Effector memory CD4-positive, alpha-beta T cell (primary cell): Measurements from ENCODE around the gene SACS.

Experiments used
- DNase-seq, 3 donors: peaks; one replicate each; pipeline ENCODE4 v3.0.0-alpha.2; 2020
- H3K27ac ChIP-seq: 2 replicates; pipeline ENCODE4 v1.7.0; 2013; ENCODE audit warnings: mild to moderate bottlenecking, low read length, moderate library complexity; ENCODE audit not compliant: insufficient read depth, poor library complexity, severe bottlenecking
- H3K27me3 ChIP-seq: replicated peaks from 2 replicates; pipeline ENCODE4 v1.7.0; 2013; ENCODE audit warnings: mild to moderate bottlenecking, low read length; ENCODE audit not compliant: insufficient read depth, control insufficient read depth, poor library complexity, severe bottlenecking
- H3K36me3 ChIP-seq: 2 replicates; pipeline ENCODE4 v1.7.0; 2013; ENCODE audit warnings: mild to moderate bottlenecking, low read length, moderate library complexity; ENCODE audit not compliant: control insufficient read depth, insufficient read depth
- H3K4me1 ChIP-seq: 2 replicates; pipeline ENCODE4 v1.7.0; 2013; ENCODE audit warnings: low read length, mild to moderate bottlenecking; ENCODE audit not compliant: control insufficient read depth, insufficient read depth, poor library complexity, severe bottlenecking
- H3K4me3 ChIP-seq: 2 replicates; pipeline ENCODE4 v1.7.0; 2013; ENCODE audit warnings: low read length, low read depth, mild to moderate bottlenecking; ENCODE audit not compliant: insufficient read depth, poor library complexity, severe bottlenecking
- H3K9me3 ChIP-seq: 2 replicates; pipeline ENCODE4 v1.7.0; 2013; ENCODE audit warnings: mild to moderate bottlenecking, low read length, moderate library complexity; ENCODE audit not compliant: control insufficient read depth

The SACS gene

GRCh38 chr13:23456437-23457210 is 23.1 kb upstream of the SACS start:
- Histone ChIP-seq H3K36me3 (no peaks in the 10 kb centered on the region), H3K4me1 (no peaks in the 10 kb centered on the region), H3K27ac (no peak overlapping the region), H3K9me3 (no peaks in the 10 kb centered on the region), H3K4me3 (no peak overlapping the region), H3K27me3 (no peaks in the 10 kb centered on the region)
- DNase-seq = no peak

DNA sequence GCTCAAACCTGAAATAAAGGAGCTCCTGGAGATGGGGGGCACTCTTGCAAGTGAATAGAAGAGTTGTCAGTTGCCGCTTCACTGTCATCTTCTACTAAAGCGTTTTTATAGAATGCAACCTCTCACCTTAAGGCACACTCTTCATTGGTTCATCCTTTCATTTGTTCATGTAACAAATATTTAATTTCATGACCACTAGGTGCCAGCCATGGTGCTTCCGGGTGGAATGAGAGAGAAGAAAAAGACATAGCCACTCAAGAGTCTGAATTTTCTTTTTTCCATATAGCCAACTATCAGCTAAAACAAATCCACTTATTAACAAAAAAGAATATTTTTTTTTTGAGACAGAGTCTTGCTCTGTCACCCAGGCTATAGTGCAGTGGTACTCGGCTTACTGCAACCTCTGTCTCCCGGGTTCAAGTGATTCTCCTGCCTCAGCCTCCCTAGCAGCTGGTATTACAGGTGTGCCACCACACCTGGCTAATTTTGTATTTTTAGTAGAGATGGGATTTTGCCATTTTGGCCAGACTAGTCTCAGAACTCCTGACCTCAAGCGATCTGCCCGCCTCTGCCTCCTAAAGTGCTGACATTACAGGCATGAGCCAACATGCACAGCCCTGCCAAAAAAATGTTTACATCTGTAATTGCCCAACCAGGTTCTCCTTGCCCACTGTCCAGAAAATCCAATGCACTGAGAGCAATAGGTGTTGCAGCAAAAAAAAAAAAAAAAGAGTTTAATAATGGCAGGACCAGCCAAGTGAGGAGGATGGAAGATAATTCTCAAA is 22.1 kb upstream of the SACS start:
- DNase-seq = no peak
- no peaks in the 10 kb centered on the region for H3K27me3 ChIP-seq
- no peaks in the 10 kb centered on the region for H3K9me3 ChIP-seq
- no peaks in the 10 kb centered on the region for H3K4me1 ChIP-seq
- no peak overlapping the region for H3K4me3 ChIP-seq
- H3K36me3 ChIP-seq = no peaks in the 10 kb centered on the region
- no peak overlapping the region for H3K27ac ChIP-seq

DNA sequence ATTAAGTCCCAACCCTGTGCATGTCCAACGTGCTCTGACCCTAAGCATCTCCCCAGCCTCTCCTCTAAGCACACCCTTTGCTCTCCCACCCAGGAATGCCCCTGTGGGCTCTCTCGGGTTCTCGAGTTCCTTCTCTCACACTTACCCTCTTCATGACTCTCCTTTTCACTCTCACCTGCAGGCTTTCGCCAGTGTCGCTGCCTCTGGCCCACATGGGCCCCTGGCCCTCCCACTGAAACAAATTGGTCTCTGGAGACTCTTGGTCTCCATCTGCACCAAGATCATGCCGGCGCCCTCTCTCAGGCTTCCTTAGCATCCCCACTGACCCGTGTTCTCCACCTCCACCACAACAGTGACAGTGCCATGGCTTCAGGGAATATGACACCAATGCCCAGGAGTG is 19.6 kb upstream of the SACS start:
- Histone ChIP-seq H3K9me3 (no peaks in the 10 kb centered on the region), H3K36me3 (no peaks in the 10 kb centered on the region), H3K4me3 (no peak overlapping the region), H3K27ac (no peak overlapping the region), H3K4me1 (no peaks in the 10 kb centered on the region), H3K27me3 (no peaks in the 10 kb centered on the region)
- no peak for DNase-seq

DNA sequence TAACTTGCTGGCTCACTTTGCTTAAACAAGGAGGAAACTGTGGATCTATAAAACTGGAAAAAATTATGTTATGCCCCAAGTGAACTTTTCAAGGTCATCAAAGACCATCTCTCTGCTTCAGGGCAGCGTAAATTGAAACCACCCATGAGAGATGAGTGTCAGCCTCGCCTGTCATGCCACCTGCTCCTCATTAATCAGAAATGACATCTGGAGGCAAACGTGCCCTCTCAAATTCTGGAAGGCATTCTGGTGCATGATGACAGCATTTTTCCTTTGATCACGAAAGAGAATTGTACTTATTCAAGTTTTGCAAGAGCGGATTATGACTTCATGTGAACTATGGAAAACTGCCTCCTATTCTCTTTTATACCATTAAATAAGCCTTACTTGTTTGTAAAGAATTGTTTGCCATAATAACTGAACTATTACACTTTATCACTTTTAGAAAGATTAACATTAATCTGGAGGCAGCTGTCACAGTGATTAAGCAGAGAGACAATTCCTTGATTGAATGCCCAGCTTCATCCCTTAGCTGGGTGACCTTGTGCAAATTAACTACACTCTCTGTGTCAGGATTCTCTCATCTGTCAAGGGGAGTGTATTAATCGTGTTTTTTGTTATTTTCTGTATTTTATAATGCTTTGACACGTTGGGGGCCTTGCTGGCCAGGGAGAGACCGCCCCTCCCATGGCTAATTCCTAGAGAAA is 17.0 kb upstream of the SACS start:
- Histone ChIP-seq H3K4me3 (no peak overlapping the region), H3K27me3 (no peaks in the 10 kb centered on the region), H3K36me3 (no peaks in the 10 kb centered on the region), H3K9me3 (no peaks in the 10 kb centered on the region), H3K27ac (no peak overlapping the region), H3K4me1 (no peaks in the 10 kb centered on the region)
- no peak for DNase-seq

- no peaks in the 10 kb centered on the region for H3K9me3 ChIP-seq
Measured at GRCh38 chr13:23449398-23450162, 16.1 kb upstream of the SACS start.

DNA sequence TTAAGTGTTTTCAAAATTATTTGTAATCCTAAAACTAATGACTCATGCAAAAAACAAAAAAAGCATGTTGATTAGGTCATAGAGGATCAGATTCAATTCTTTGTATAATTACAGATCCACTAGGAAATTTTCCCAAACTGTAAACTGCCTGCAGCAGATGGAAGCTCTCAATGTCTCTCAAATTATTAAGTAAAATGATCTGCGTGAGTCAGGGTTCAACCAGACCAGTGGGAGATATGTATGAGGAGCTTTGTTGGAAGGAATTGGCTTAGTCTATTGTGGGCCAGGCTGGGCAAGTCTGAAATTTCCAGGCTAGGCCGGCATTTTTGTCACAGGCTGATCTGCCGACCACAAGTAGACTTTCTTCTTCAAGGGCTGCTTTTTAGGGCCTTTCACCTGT is 14.4 kb upstream of the SACS start:
- DNase-seq = no peak
- Histone ChIP-seq H3K9me3 (no peaks in the 10 kb centered on the region), H3K36me3 (no peaks in the 10 kb centered on the region), H3K27ac (no peak overlapping the region), H3K27me3 (no peaks in the 10 kb centered on the region), H3K4me1 (no peaks in the 10 kb centered on the region), H3K4me3 (no peak overlapping the region)

More at GRCh38 chr13:23449398-23450162, 16.1 kb upstream of the SACS start:
- Histone ChIP-seq H3K36me3 (no peaks in the 10 kb centered on the region), H3K4me3 (no peak overlapping the region), H3K27ac (no peak overlapping the region), H3K4me1 (no peaks in the 10 kb centered on the region), H3K27me3 (no peaks in the 10 kb centered on the region)
- DNase-seq = no peak

DNA sequence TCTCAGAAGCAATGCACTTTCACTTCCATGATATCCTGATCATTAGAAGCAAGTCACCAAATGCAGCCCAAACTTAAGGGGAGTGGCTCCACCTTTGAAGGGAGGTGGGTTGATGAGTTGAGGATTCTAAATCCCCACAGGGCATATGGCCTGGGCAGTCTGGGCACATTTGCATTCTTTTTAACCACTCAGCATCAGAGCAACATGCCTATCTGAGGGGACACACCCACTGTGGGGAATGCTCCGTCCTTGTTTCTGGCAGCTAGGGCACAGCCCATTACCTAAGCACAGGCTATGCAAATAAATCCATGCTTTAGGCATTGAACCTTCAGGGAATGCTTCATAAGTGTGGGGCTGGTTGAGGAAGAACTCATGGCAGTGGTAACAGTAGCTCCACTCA is 12.3 kb upstream of the SACS start:
- Histone ChIP-seq H3K27me3 (no peaks in the 10 kb centered on the region), H3K36me3 (no peaks in the 10 kb centered on the region)

DNA sequence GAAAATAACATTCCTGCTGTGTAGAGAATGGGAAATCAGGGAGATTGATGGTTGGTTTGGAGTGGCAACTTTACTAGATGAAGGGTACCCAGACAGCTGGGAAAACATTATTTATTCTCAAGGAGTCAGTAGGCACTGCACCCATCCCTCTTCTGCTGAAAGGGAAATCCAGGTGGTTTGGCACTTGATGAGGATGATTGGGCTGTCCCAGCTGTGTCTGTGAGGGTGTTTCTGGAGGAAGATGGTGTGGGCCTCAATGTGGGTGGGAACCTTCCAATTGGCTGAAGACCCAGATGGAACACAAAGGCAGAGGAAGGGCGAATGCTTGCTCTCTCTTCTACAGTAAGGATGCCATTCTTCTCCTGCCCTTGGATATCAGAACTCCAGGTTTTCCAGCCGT is 10.4 kb upstream of the SACS start:
- no peak overlapping the region for H3K4me3 ChIP-seq
- no peaks in the 10 kb centered on the region for H3K4me1 ChIP-seq
- no peak overlapping the region for H3K27ac ChIP-seq

More for the DNA sequence above, 12.3 kb upstream of the SACS start:
- Histone ChIP-seq H3K27ac (no peak overlapping the region), H3K9me3 (no peaks in the 10 kb centered on the region), H3K4me1 (no peaks in the 10 kb centered on the region), H3K4me3 (no peak overlapping the region)
- DNase-seq = no peak

DNA sequence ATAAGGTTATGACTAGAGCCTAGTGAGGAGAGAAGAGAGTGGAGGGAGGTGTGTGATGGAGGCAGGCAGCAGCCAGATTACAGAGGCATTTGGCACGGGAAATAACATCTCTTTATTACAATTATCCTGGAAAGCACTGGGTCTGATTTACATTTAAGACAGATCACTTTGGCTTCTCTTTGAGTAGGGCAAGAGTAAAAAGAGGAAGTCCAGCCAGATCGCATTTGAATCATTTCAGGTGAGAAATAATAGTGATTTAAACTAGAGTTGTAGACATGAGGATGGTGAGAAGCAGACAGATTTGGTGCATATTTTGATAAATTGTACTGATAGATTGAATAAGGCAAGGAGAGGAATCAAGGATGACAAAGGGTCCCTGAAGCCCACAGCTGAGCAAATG is 9.6 kb upstream of the SACS start:
- no peak overlapping the region for H3K27ac ChIP-seq
- H3K9me3 ChIP-seq = no peaks in the 10 kb centered on the region
- DNase-seq = no peak
- no peaks in the 10 kb centered on the region for H3K36me3 ChIP-seq
- H3K27me3 ChIP-seq = no peaks in the 10 kb centered on the region
- H3K4me3 ChIP-seq = no peak overlapping the region
- H3K4me1 ChIP-seq = no peaks in the 10 kb centered on the region

More for the DNA sequence above, 10.4 kb upstream of the SACS start:
- DNase-seq = no peak
- no peaks in the 10 kb centered on the region for H3K9me3 ChIP-seq
- no peaks in the 10 kb centered on the region for H3K27me3 ChIP-seq
- H3K36me3 ChIP-seq = no peaks in the 10 kb centered on the region
